GM15510 (cell line): ENCODE data around the gene SKI.

Source experiments
- POLR2A ChIP-seq: IDR thresholded peaks from 3 replicates; pipeline ENCODE4 v1.6.1; 2011; ENCODE audit warnings: borderline replicate concordance; ENCODE audit not compliant: insufficient read length; ENCODE audit errors: extremely low read depth

Gene SKI

GRCh38 chr1:2251786-2252185 is 23.7 kb downstream of the SKI start:
- no peak for TF ChIP-seq POLR2A

- TF ChIP-seq POLR2A: no peak
These were observed 24.3 kb downstream of the SKI start for GRCh38 chr1:2252423-2252822.

GRCh38 chr1:2253036-2253796 is 25.1 kb downstream of the SKI start:
- TF ChIP-seq POLR2A: no peak

GRCh38 chr1:2253797-2254480 is 25.8 kb downstream of the SKI start:
- no peak for TF ChIP-seq POLR2A

GRCh38 chr1:2255047-2255419 is 26.9 kb downstream of the SKI start:
- no peak for TF ChIP-seq POLR2A

GRCh38 chr1:2255420-2256369 is 27.6 kb downstream of the SKI start:
- TF ChIP-seq POLR2A: no peak

GRCh38 chr1:2256435-2257244 is 28.5 kb downstream of the SKI start:
- TF ChIP-seq POLR2A: no peak

- TF ChIP-seq POLR2A: no peak
These were observed 29.1 kb downstream of the SKI start for GRCh38 chr1:2257245-2257627.

- TF ChIP-seq POLR2A: no peak
These were observed 30.1 kb downstream of the SKI start for GRCh38 chr1:2258122-2258681.

GRCh38 chr1:2258996-2259395 is 30.9 kb downstream of the SKI start:
- no peak for TF ChIP-seq POLR2A

- no peak for TF ChIP-seq POLR2A
These were observed 31.7 kb downstream of the SKI start for GRCh38 chr1:2259668-2260402.

GRCh38 chr1:2260917-2261316 is 32.8 kb downstream of the SKI start:
- no peak for TF ChIP-seq POLR2A

- TF ChIP-seq POLR2A: no peak
These were observed 38.3 kb downstream of the SKI start for GRCh38 chr1:2266301-2266975.

GRCh38 chr1:2267051-2267830 is 39.1 kb downstream of the SKI start:
- no peak for TF ChIP-seq POLR2A
